Spleen (tissue), 11 donors: ENCODE results near the gene LRRC7. TPM values are rescaled to one million over a fixed set of nuclear protein-coding genes. Genes with fewer than 3 reads are reported as not detected.

Experiments
- DNase-seq: peaks from one replicate; pipeline ENCODE4 v3.0.0-alpha.2; 2020
- H3K27ac ChIP-seq, 8 donors: fragments of 200-600 bp; sonication (generic) in 7 of 8; 1 replicate in 4 of 8; 2 replicates in 4 of 8; pipeline versions ENCODE4 v1.5.0 to v1.8.0; 2016 to 2021; ENCODE audit warnings: inconsistent platforms in 4 of 8, mild to moderate bottlenecking in 4 of 8, moderate library complexity in 1 of 8
- H3K27me3 ChIP-seq, 7 donors: fragments of 200-600 bp; sonication (generic) in 6 of 7; replicated peaks in 1 of 7; 1 replicate in 4 of 7; 2 replicates in 3 of 7; pipeline versions ENCODE4 v1.5.0 to v1.8.0; 2016 to 2021; ENCODE audit warnings: inconsistent platforms in 3 of 7, mild to moderate bottlenecking in 1 of 7
- H3K36me3 ChIP-seq, 6 donors: fragments of 200-600 bp; sonication (generic) in 5 of 6; 1 replicate in 4 of 6; 2 replicates in 2 of 6; pipeline versions ENCODE4 v1.5.0 to v1.8.0; 2016 to 2021; ENCODE audit warnings: inconsistent platforms in 2 of 6
- H3K4me1 ChIP-seq, 6 donors: fragments of 200-600 bp; sonication (generic) in 5 of 6; 1 replicate in 3 of 6; 2 replicates in 3 of 6; pipeline versions ENCODE4 v1.5.0 to v1.8.0; 2016 to 2021; ENCODE audit warnings: inconsistent platforms in 3 of 6
- H3K4me3 ChIP-seq, 8 donors: fragments of 200-600 bp; sonication (generic) in 7 of 8; 1 replicate in 4 of 8; 2 replicates in 4 of 8; pipeline versions ENCODE4 v1.5.0 to v1.8.0; 2016 to 2021; ENCODE audit warnings: inconsistent platforms in 4 of 8, mild to moderate bottlenecking in 4 of 8, moderate library complexity in 2 of 8
- H3K9me3 ChIP-seq, 8 donors: fragments of 200-600 bp; sonication (generic) in 7 of 8; 1 replicate in 4 of 8; 2 replicates in 4 of 8; pipeline versions ENCODE4 v1.5.0 to v1.8.0; 2016 to 2021; ENCODE audit warnings: inconsistent platforms in 4 of 8
- POLR2A ChIP-seq, 3 donors: fragments of 450-650 bp; IDR thresholded peaks; one replicate each; pipeline ENCODE4 v1.5.1; 2017; ENCODE audit warnings: antibody characterized with exemption in 3 of 3, mild to moderate bottlenecking in 1 of 3
- POLR2AphosphoS5 ChIP-seq, 3 donors: sonication (generic); formaldehyde crosslinking; IDR thresholded peaks; one replicate each; pipeline ENCODE4 v1.5.1; 2017; ENCODE audit warnings: antibody characterized with exemption in 3 of 3
- WGBS, 5 donors: extraction: QIAGEN DNeasy Blood & Tissue Kit in 3 of 5; methylation state at CpG; one replicate each; pipeline versions ENCODE4 v1.1.5 to v1.1.7; 2013 to 2018; 5-methylcytosine and 5-hydroxymethylcytosine counted together
- intact Hi-C: fragments of 100-400 bp; cut with DNase I; formaldehyde crosslinking; loops from one replicate; pipeline ENCODE4 v1.15.0; 2023; ENCODE audit warnings: low total_unique reads
- polyA plus RNA-seq, 3 donors: library from polyadenylated mRNA; stranded (reverse); fragments of 200-250 nt; gene quantifications; one replicate each; pipeline ENCODE4 v1.2.1, GENCODE V29; 2013
- total RNA-seq, 7 donors: library from RNA; depleted of rRNA in 3 of 7; stranded (reverse); fragments of >200 nt in 3 of 7; fragmentation: NEBNext Ultra II Directional in 4 of 7; extraction: Animal tissue kit (Norgen Biotek cat#: 25700) in 4 of 7; gene quantifications; one replicate each; pipeline versions ENCODE4 v1.1.0 to v1.2.1, GENCODE V29; 2016 to 2021
- TF ChIP-seq, protein P1 (sequence below), 11 experiments: fragments of 200-600 bp in 7 of 11; fragments of 450-650 bp in 4 of 11; sonication (generic) in 4 of 11; IDR thresholded peaks in 8 of 11; conservative IDR thresholded peaks in 3 of 11; 1 replicate in 7 of 11; 2 replicates in 4 of 11; pipeline versions ENCODE4 v1.4.0 to v1.8.0; 2016 to 2021; ENCODE audit warnings: antibody characterized with exemption in 11 of 11, inconsistent platforms in 4 of 11, mild to moderate bottlenecking in 1 of 11
- donor health status: healthy with polysubstance abuse.
- donor health status: DM: no; HTN: no; CAD: no; lungs with moderate emphysema.
- donor health status: DM: no; HTN: no; CAD: no.
- donor health status: Bipolar disorder and iron deficiency.
- donor health status: healthy.
- donor health status: DM: no; HTN: no; CAD: no.
- donor health status: DM: yes; HTN: yes; CAD: no.

Gene LRRC7
- total and polyA plus RNA-seq, 10 donors = 0.02 to 0.63 (median 0.13) TPM; not detected in 4

DNA sequence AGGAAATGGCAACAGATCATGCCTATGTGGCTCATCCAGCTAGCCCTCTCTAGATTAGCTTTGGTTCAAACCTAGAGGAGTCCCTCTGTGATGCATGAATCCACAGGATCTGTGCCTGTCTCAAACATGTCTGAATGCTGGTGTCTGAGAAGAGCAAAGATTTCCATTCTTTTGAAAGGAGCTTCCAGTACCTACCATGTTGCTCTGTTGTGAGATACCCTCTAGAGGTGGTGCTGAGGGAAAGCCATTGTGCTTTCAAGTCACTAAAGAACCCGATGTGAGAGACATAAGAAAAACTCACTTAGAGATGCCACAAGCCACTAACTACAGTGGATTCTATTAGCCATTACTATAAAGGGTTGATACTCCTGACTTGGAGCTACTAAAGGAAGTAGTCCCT, 534.1 kb downstream of the LRRC7 start:
- intact Hi-C loops = no loop called here
- DNase-seq = no peak
- Histone ChIP-seq H3K27ac (no peak overlapping the region), H3K27me3 (no peaks in the 10 kb centered on the region), H3K4me1 (no peaks in the 10 kb centered on the region), H3K4me3 (no peak overlapping the region), H3K36me3 (no peaks in the 10 kb centered on the region), H3K9me3 (no peaks in the 10 kb centered on the region)
- TF ChIP-seq POLR2AphosphoS5 (IDR thresholded peaks at IDR 0.05) (no peak), POLR2A (IDR thresholded peaks at IDR 0.05) (no peak)
- TF ChIP-seq, protein P1, sequence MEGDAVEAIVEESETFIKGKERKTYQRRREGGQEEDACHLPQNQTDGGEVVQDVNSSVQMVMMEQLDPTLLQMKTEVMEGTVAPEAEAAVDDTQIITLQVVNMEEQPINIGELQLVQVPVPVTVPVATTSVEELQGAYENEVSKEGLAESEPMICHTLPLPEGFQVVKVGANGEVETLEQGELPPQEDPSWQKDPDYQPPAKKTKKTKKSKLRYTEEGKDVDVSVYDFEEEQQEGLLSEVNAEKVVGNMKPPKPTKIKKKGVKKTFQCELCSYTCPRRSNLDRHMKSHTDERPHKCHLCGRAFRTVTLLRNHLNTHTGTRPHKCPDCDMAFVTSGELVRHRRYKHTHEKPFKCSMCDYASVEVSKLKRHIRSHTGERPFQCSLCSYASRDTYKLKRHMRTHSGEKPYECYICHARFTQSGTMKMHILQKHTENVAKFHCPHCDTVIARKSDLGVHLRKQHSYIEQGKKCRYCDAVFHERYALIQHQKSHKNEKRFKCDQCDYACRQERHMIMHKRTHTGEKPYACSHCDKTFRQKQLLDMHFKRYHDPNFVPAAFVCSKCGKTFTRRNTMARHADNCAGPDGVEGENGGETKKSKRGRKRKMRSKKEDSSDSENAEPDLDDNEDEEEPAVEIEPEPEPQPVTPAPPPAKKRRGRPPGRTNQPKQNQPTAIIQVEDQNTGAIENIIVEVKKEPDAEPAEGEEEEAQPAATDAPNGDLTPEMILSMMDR (IDR thresholded peaks at IDR 0.05 in 8 of 11, conservative IDR thresholded peaks at IDR 0.05 in 3 of 11) = no peak
- WGBS, 5 donors = 77 to 94% (median 89%) methylated on average over 1 of the region's 1 CpG

DNA sequence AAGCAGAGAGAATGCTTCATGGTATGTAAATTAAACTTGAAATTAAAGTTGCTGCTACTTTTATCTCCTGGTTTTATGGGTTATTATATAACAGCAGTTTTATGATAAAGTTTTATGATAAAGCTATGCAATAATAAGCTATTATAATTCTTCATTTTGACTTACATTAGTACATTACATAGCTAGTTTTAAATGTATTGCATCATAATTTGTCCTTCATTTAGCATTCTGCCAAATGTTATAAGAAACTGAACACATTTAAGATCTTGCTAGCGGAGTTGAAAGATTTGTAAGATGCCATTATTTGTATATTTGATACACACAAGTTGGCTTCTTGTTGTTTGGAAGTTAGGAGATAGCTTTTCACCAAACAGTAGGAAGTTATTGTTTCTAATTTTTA, 536.0 kb downstream of the LRRC7 start:
- 84 to 93% (median 89%) methylated on average over 1 of the region's 1 CpG for WGBS, 5 donors
- intact Hi-C loops = no loop called here
- no peaks in the 10 kb centered on the region for H3K4me1 ChIP-seq
- no peaks in the 10 kb centered on the region for H3K27me3 ChIP-seq
- TF ChIP-seq POLR2AphosphoS5 (IDR thresholded peaks at IDR 0.05) (no peak), POLR2A (IDR thresholded peaks at IDR 0.05) (no peak)
- TF ChIP-seq, protein P1 (IDR thresholded peaks at IDR 0.05 in 8 of 11, conservative IDR thresholded peaks at IDR 0.05 in 3 of 11) = no peak
- no peak overlapping the region for H3K4me3 ChIP-seq
- no peak overlapping the region for H3K27ac ChIP-seq
- H3K9me3 ChIP-seq = no peaks in the 10 kb centered on the region
- no peaks in the 10 kb centered on the region for H3K36me3 ChIP-seq
- DNase-seq = no peak

DNA sequence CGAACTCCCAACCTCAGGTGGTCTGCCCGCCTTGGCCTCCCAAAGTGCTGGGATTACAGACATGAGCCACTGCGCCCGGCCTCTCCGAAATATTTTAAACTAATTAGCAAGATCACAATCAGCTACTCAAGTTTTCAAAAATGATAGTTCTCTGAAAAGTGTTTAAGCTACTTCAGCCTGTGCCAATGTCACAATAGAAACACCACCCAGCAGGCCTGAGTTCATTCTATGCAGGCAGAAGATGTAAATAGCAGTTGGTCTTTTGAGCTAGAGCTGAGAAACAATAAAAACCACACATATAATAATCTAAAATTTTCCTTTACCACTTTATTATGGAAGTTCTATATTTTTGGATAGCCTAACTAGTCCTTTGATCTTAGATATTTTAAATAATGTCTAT, 541.5 kb downstream of the LRRC7 start:
- intact Hi-C loops = no loop called here
- DNase-seq = no peak
- no peak overlapping the region for H3K4me3 ChIP-seq
- no peaks in the 10 kb centered on the region for H3K36me3 ChIP-seq
- 80 to 99% (median 90%) methylated on average over 5 of the region's 5 CpGs for WGBS, 5 donors
- no peaks in the 10 kb centered on the region for H3K9me3 ChIP-seq
- TF ChIP-seq POLR2A (IDR thresholded peaks at IDR 0.05) (no peak), POLR2AphosphoS5 (IDR thresholded peaks at IDR 0.05) (no peak)
- TF ChIP-seq, protein P1 (IDR thresholded peaks at IDR 0.05 in 8 of 11, conservative IDR thresholded peaks at IDR 0.05 in 3 of 11) = no peak
- H3K4me1 ChIP-seq = no peaks in the 10 kb centered on the region
- H3K27ac ChIP-seq = no peak overlapping the region
- H3K27me3 ChIP-seq = peaks cover 0 to 14% (median 0%) of the 10 kb centered on the region in 7 donors

DNA sequence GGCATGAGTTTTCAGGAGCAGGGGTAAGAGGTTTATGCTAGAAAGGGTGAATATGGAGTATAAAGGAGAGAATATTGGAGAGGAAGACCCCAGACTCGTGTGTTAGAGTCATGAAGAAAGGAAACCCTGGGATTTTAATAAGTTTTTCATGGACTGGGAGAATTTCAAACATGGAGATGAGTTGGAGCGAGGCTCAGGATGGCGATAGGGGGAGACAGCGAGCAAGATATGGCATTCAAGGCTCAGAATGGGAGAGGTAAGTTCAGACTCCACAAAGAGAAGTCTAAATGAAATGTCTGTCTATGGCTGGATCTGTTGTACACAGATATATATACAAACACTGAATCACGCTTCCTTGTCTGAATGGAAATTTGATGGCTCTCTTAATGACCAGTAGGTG, 545.1 kb downstream of the LRRC7 start:
- H3K4me3 ChIP-seq = no peak overlapping the region
- TF ChIP-seq POLR2AphosphoS5 (IDR thresholded peaks at IDR 0.05) (no peak), POLR2A (IDR thresholded peaks at IDR 0.05) (no peak)
- TF ChIP-seq, protein P1 (IDR thresholded peaks at IDR 0.05 in 8 of 11, conservative IDR thresholded peaks at IDR 0.05 in 3 of 11) = no peak
- H3K4me1 ChIP-seq = no peaks in the 10 kb centered on the region
- intact Hi-C loops = no loop called here
- H3K27me3 ChIP-seq = peaks cover 0 to 14% (median 0%) of the 10 kb centered on the region in 7 donors
- WGBS, 5 donors = 72 to 84% (median 82%) methylated on average over 5 of the region's 5 CpGs
- no peak overlapping the region for H3K27ac ChIP-seq
- H3K9me3 ChIP-seq = no peaks in the 10 kb centered on the region
- no peak for DNase-seq
- H3K36me3 ChIP-seq = no peaks in the 10 kb centered on the region
